HepG2 (cell line): ENCODE data around the gene MEAF6. TPM values are rescaled to one million over a fixed set of nuclear protein-coding genes. Genes with fewer than 3 reads are reported as not detected.
A peak's percentile ranks its signal among the peaks of the same experiment; 100 is the strongest.

Experiments
- CBFB ChIP-seq: sonication (generic); formaldehyde crosslinking; IDR thresholded peaks from 2 replicates; pipeline ENCODE4 v1.4.0; 2020; ENCODE audit warnings: missing genetic modification reagents
- CBX1 ChIP-seq: IDR thresholded peaks from one replicate; pipeline ENCODE4 v1.6.1; 2016; ENCODE audit warnings: antibody characterized with exemption, low read depth
- CREM ChIP-seq, 2 experiments: sonication (generic) in 1 of 2; formaldehyde crosslinking in 1 of 2; IDR thresholded peaks; 2 replicates each; pipeline versions ENCODE4 v1.4.0 to v1.6.1; 2016 to 2020; ENCODE audit warnings: antibody characterized with exemption in 1 of 2, mild to moderate bottlenecking in 1 of 2, missing genetic modification reagents in 1 of 2
- CSRNP2 ChIP-seq: sonication (generic); formaldehyde crosslinking; conservative IDR thresholded peaks from 2 replicates; pipeline ENCODE4 v1.8.0; 2022; ENCODE audit warnings: low read depth, missing genetic modification reagents
- GPBP1L1 ChIP-seq: sonication (generic); formaldehyde crosslinking; IDR thresholded peaks from 2 replicates; pipeline ENCODE4 v1.5.0; 2020; ENCODE audit warnings: mild to moderate bottlenecking, missing genetic modification reagents
- HOMEZ ChIP-seq: IDR thresholded peaks from 2 replicates; pipeline ENCODE4 v1.6.1; 2016; ENCODE audit warnings: low read depth
- KLF9 ChIP-seq: IDR thresholded peaks from 2 replicates; pipeline ENCODE4 v1.6.1; 2016; ENCODE audit warnings: low read depth
- TARDBP ChIP-seq: sonication (generic); formaldehyde crosslinking; IDR thresholded peaks from 2 replicates; pipeline ENCODE4 v1.8.0; 2022; ENCODE audit warnings: mild to moderate bottlenecking, missing genetic modification reagents
- ZC3H4 ChIP-seq: sonication (generic); formaldehyde crosslinking; IDR thresholded peaks from 2 replicates; pipeline ENCODE4 v1.4.0; 2020; ENCODE audit warnings: missing genetic modification reagents, borderline replicate concordance
- ZFP62 ChIP-seq: sonication (generic); formaldehyde crosslinking; IDR thresholded peaks from 2 replicates; pipeline ENCODE4 v1.4.0; 2020; ENCODE audit warnings: missing genetic modification reagents
- ZNF256 ChIP-seq: sonication (generic); formaldehyde crosslinking; conservative IDR thresholded peaks from 2 replicates; pipeline ENCODE4 v1.4.0; 2020; ENCODE audit warnings: missing genetic modification reagents
- ZNF318 ChIP-seq: sonication (generic); formaldehyde crosslinking; IDR thresholded peaks from 2 replicates; pipeline ENCODE4 v1.4.0; 2020; ENCODE audit warnings: mild to moderate bottlenecking, missing genetic modification reagents
- ZNF879 ChIP-seq: sonication (generic); formaldehyde crosslinking; IDR thresholded peaks from 2 replicates; pipeline ENCODE4 v1.8.1; 2023; ENCODE audit warnings: missing genetic modification reagents
- ZNF883 ChIP-seq: sonication (generic); formaldehyde crosslinking; IDR thresholded peaks from 2 replicates; pipeline ENCODE4 v1.5.1; 2020; ENCODE audit warnings: mild to moderate bottlenecking, missing genetic modification reagents; ENCODE audit errors: not compliant biosample characterization
- polyA plus RNA-seq, 8 experiments: library from polyadenylated mRNA; depleted of rRNA in 3 of 8; stranded (reverse) in 7 of 8; unstranded in 1 of 8; fragments of >200 nt; fragmentation: Illumina TruSeq in 4 of 8; extraction: Trizol in 4 of 8; gene quantifications; 2 replicates each; pipeline versions ENCODE4 v1.2.1 to v1.2.3, GENCODE V29; 2011 to 2016; ENCODE audit warnings: low read depth in 4 of 8, missing spikeins in 1 of 8, mixed read lengths in 1 of 8; ENCODE audit not compliant: insufficient read depth in 1 of 8
- total RNA-seq, 5 experiments: library from RNA; depleted of rRNA; stranded (reverse); fragments of >200 nt; fragmentation: Illumina TruSeq; extraction: Trizol; gene quantifications; 2 replicates each; pipeline ENCODE4 v1.2.3, GENCODE V29; 2016; ENCODE audit warnings: low read depth in 1 of 5

Gene MEAF6
- total and polyA plus RNA-seq, 2 of the 13 experiments (the other 11 are each of a cell fraction or from before 2014, with no cell fraction given): 29.5 to 45.6 TPM

GRCh38 chr1:37514350-37515184 is at the start of gene MEAF6 (continued):
- TF ChIP-seq ZFP62 (CRISPR knock-in tag): no peak
- 0 out of 2 replicates have a peak, but pooled peaks have one; percentile 31 for TF ChIP-seq CREM (IDR thresholded peaks at IDR 0.05)
- TF ChIP-seq CREM (CRISPR knock-in tag; IDR thresholded peaks at IDR 0.05): no peak
- no peak for TF ChIP-seq ZNF879 (CRISPR knock-in tag)
- no peak for TF ChIP-seq ZNF318 (CRISPR knock-in tag)
- TF ChIP-seq ZNF256 (CRISPR knock-in tag): peak; percentile 92; the same call in 1 of the 2 replicates
- peak; percentile 71 for TF ChIP-seq ZNF883
- TF ChIP-seq CBFB (CRISPR knock-in tag): 0 out of 2 replicates have a peak, but pooled peaks have one; percentile 10
- TF ChIP-seq TARDBP: peak; percentile 56; the same call in 1 of the 2 replicates
- peak; percentile 46 for TF ChIP-seq HOMEZ
- no peak for TF ChIP-seq CSRNP2 (CRISPR knock-in tag)
- no peak for TF ChIP-seq ZC3H4 (CRISPR knock-in tag)
- TF ChIP-seq KLF9 (CRISPR knock-in tag): no peak
- no peak for TF ChIP-seq GPBP1L1 (CRISPR knock-in tag)
- no peak for TF ChIP-seq CBX1
